Endometrial microvascular endothelial cells (primary cell): ENCODE data around the gene TBR1. TPM values are rescaled to one million over a fixed set of nuclear protein-coding genes. Genes with fewer than 3 reads are reported as not detected.

Experiments used
- in situ Hi-C: cut with HindIII; loops from 2 replicates; pipeline ENCODE4 v1.10.0; 2017; ENCODE audit warnings: low sequenced_read_pairs, low pct_unique_long_range_greater_than_20kb; ENCODE audit errors: inconsistent ontology term
- total RNA-seq: library from RNA; depleted of rRNA; stranded (reverse); fragments of >200 nt; gene quantifications from one replicate; pipeline ENCODE4 v1.2.3, GENCODE V29; 2015; ENCODE audit errors: inconsistent ontology term

TBR1 gene
- total RNA-seq, 1 donor from 2014 or later, result not detected

DNA sequence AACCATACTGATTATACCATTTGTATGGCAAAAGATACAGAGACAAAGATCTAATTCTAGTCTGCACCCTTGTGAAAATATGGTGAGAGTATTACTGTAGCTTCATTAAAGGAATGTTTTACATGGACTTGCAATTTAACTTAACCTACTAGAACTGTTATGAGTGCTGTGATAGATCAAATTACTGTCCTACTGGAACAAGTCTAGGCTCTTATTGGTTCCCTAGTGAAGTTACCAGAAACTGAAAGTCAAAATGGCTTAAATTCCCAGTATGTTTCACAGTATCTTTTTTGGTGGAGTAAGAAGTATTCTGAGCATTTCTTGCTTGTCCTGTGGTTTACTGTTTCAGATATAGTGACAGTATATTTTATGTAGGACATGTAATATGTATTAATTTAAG, 3.8 kb upstream of the TBR1 start:
- in situ Hi-C loops, result no loop called here

GRCh38 chr2:161414042-161415033, 1.8 kb upstream of the TBR1 start:
- in situ Hi-C loops, result no loop called here

DNA sequence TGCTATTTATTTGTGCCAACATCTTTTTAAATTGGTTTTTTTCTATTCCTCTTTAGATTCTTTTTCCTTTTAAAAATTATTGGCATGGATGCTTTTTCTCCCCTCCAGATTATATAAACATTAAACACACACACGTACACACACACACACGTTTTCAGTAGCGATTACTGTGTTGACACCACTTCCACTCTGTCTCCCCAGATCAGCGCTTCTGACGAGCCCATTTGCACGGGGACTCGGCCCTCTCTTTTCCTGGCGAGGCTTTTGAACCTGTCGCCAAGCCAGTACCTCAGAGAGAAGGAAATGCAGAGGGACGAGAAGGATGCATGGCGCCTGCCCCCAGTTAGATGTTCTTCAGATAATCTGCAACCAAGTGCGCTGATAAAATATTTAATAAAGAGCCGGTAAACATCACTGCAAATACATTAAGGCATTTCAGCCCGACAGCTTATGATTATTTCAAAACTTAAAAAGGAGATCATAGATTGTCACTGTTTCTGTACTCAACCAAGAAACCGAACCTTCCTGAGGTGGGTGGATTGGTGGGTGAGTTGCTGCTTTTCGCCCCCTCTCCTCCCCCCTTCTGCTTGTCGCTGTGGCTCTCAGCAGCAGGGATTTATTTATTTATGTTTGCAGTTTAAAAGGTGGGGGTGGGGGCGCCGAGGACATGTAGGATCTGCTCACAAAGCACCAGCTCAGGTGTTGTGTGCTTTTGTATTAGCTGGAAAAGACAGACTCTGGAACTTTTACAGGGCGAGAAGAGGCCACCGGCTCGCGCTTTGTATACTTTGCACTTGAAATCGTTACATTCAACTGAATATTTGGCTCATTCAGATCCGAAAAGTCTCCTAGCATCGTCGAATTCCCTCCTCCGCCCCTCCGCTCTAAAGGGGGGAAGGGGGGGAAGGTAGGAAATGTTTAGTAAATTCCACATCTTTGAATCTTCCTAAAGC, 787 bp upstream of the TBR1 start:
- in situ Hi-C loops, result no loop called here

GRCh38 chr2:161416708-161417437, 776 bp downstream of the TBR1 start:
- in situ Hi-C loops, result no loop called here

DNA sequence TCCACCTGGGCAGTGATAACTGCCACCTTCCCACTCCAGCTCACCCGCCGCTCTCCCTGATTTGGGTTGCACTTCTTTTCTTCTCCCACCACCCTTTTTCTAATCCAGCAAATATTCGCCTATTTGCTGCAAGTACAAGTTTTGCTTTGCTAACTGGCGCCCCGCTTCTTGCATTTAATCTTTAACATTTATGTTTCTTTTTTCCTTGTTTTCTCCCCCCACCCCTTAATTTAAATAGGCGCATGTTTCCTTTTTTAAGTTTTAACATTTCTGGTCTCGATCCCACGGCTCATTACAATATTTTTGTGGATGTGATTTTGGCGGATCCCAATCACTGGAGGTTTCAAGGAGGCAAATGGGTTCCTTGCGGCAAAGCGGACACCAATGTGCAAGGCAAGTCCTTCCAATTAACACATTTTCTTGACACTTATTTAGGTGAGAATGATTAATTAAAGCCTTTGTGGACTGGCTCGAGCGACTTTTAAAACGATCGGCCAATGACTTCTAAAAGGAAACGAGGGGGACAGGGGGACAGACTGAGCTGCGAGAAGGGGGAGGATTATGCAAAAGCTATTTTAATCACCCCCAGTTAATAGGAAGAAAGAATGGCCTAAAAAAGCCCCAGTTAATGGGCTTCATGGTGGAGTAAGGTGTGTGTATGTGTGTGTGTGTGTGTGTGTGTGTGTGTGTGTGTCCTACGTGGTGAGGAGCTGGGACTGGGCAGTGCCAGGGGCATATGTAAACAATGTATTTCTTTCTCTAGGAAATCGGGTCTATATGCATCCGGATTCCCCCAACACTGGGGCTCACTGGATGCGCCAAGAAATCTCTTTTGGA, 1.6 kb downstream of the TBR1 start:
- in situ Hi-C loops, result no loop called here

DNA sequence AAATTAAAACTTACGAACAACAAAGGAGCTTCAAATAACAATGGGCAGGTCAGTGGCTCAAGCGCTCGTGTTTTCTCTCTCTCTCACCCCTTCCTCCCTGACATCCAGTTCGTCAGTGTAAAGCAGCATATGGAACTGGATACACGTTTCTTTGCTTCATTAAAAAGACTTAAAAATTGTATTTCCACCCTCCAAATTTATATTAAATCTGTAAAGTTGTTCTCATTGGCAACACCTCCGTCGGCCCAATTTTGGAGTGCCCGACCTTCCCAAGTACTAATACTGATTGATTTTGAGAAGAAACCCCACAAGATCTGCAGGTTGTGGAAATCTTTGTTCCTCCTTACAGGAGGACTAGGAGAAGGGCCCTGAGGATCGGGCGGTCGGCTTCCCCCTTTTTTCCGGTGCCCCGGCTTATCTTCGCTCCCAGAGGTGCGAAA, 2.2 kb downstream of the TBR1 start:
- in situ Hi-C loops, result no loop called here

- in situ Hi-C loops, result no loop called here
Observed at GRCh38 chr2:161418715-161419637, 2.9 kb downstream of the TBR1 start.

DNA sequence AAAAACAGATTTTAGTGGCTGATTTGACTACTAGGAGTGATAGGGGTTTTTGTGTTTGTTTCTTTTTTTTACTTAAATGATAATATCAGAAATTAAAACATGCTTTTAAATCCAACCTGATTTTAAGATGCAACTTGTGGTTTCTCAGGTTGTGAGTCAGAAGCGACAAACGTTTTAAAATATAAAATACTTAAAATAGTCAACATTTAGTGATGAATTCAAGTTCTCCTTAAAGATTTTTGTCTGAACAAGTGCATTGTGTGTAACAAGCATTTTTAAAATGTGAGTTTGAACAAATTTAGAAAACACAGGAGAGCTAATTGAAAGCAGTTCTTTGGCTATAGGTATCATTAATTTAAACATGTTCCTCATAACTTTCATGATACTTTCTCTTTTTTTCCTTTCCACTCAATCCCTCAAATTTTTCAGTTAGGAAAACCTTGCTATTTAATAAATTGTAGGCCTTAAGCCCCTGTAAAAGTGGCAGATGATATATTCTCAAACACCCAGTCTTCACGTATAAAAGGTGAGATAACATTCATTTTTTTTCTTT, 3.6 kb downstream of the TBR1 start:
- in situ Hi-C loops, result no loop called here

GRCh38 chr2:161420406-161421074, 4.4 kb downstream of the TBR1 start:
- in situ Hi-C loops, result no loop called here

GRCh38 chr2:161421686-161422085, 5.6 kb downstream of the TBR1 start:
- in situ Hi-C loops, result no loop called here

GRCh38 chr2:161422816-161423403, 6.8 kb downstream of the TBR1 start:
- in situ Hi-C loops, result no loop called here

- in situ Hi-C loops, result no loop called here
Observed at GRCh38 chr2:161423421-161424393, 7.6 kb downstream of the TBR1 start.

GRCh38 chr2:161424394-161424769, 8.3 kb downstream of the TBR1 start:
- in situ Hi-C loops, result no loop called here

- in situ Hi-C loops, result no loop called here
Observed at GRCh38 chr2:161424891-161425727, 9.0 kb downstream of the TBR1 start.
